Effector memory CD4-positive, alpha-beta T cell (primary cell): Measurements from ENCODE around the gene FREY1.
A peak's percentile ranks its signal among the peaks of the same experiment; 100 is the strongest.

Source experiments
- DNase-seq, 3 donors: peaks; one replicate each; pipeline ENCODE4 v3.0.0-alpha.2; 2020
- H3K27ac ChIP-seq: 2 replicates; pipeline ENCODE4 v1.7.0; 2013; ENCODE audit warnings: mild to moderate bottlenecking, low read length, moderate library complexity; ENCODE audit not compliant: insufficient read depth, poor library complexity, severe bottlenecking
- H3K27me3 ChIP-seq: replicated peaks from 2 replicates; pipeline ENCODE4 v1.7.0; 2013; ENCODE audit warnings: mild to moderate bottlenecking, low read length; ENCODE audit not compliant: insufficient read depth, control insufficient read depth, poor library complexity, severe bottlenecking
- H3K36me3 ChIP-seq: 2 replicates; pipeline ENCODE4 v1.7.0; 2013; ENCODE audit warnings: mild to moderate bottlenecking, low read length, moderate library complexity; ENCODE audit not compliant: control insufficient read depth, insufficient read depth
- H3K4me1 ChIP-seq: 2 replicates; pipeline ENCODE4 v1.7.0; 2013; ENCODE audit warnings: low read length, mild to moderate bottlenecking; ENCODE audit not compliant: control insufficient read depth, insufficient read depth, poor library complexity, severe bottlenecking
- H3K4me3 ChIP-seq: 2 replicates; pipeline ENCODE4 v1.7.0; 2013; ENCODE audit warnings: low read length, low read depth, mild to moderate bottlenecking; ENCODE audit not compliant: insufficient read depth, poor library complexity, severe bottlenecking
- H3K9me3 ChIP-seq: 2 replicates; pipeline ENCODE4 v1.7.0; 2013; ENCODE audit warnings: mild to moderate bottlenecking, low read length, moderate library complexity; ENCODE audit not compliant: control insufficient read depth

The FREY1 gene

DNA sequence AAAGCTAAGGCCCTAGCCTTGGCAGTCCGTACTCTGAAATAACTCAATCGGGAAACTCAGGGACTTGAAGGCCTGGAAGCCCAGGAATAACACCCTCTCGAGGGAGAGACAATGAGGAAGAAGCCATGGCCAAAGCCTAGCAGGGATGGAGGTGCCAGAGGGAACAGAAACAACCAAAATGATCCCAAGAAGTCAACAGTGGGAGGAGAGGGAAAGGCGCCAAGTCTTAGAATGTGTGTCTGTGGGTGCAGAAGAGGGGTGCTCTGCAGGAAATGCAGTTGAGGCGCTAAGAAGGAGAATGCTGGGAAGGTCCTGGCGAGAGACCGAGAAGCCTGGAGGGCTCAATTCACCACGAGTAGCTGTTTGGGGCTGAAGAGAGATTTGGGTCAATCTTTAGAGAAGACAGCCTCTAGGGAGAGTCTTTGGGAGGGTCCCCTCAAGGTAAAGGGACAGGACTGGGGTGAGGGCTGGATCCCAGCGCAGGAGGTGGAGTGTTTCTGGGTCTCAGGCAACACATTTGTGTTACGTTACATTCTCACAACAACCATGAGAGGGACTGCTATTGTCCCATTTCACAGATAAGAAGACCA, 22.4 kb downstream of the FREY1 start:
- Histone ChIP-seq H3K9me3 (no peaks in the 10 kb centered on the region), H3K36me3 (peaks cover 21% of the 10 kb centered on the region), H3K4me3 (no peak overlapping the region), H3K4me1 (peaks cover 11% of the 10 kb centered on the region), H3K27ac (no peak overlapping the region), H3K27me3 (no peaks in the 10 kb centered on the region)
- no peak for DNase-seq

DNA sequence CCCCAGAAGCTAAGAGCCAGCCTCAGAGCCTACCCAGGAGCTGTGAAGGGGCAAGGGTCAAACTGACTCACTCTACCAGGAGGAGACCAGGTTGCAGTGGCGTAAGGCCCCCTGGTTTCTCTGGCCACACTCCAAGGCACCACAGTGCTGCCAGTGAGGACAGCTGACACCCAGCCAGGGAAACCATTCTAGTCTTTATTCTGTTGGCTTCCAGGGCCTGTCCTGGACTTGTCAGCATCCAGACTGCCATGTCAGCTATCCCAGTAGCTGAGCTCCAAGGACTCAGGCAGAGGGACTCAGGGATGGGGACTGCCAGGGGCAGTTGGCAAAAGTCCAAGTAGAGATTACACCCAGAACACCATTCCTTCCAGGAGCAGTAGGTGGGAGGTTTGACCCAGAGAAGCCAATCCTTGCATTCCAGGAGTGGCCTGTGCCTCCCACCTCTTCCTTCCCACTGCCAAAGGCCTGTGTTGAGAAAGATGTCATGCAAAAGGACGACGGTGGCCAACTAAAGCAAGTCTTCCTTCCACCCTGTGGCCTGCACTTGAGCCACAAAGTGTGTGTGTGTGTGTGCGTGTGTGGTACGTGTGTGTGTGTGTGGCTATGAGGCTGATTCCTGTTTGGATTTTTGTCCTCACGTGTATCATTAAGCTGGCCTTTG, 25.2 kb downstream of the FREY1 start:
- H3K36me3 ChIP-seq = peaks cover 42% of the 10 kb centered on the region
- no peaks in the 10 kb centered on the region for H3K27me3 ChIP-seq
- peaks cover 11% of the 10 kb centered on the region for H3K4me1 ChIP-seq
- no peaks in the 10 kb centered on the region for H3K9me3 ChIP-seq
- DNase-seq = no peak
- H3K27ac ChIP-seq = no peak overlapping the region
- no peak overlapping the region for H3K4me3 ChIP-seq

DNA sequence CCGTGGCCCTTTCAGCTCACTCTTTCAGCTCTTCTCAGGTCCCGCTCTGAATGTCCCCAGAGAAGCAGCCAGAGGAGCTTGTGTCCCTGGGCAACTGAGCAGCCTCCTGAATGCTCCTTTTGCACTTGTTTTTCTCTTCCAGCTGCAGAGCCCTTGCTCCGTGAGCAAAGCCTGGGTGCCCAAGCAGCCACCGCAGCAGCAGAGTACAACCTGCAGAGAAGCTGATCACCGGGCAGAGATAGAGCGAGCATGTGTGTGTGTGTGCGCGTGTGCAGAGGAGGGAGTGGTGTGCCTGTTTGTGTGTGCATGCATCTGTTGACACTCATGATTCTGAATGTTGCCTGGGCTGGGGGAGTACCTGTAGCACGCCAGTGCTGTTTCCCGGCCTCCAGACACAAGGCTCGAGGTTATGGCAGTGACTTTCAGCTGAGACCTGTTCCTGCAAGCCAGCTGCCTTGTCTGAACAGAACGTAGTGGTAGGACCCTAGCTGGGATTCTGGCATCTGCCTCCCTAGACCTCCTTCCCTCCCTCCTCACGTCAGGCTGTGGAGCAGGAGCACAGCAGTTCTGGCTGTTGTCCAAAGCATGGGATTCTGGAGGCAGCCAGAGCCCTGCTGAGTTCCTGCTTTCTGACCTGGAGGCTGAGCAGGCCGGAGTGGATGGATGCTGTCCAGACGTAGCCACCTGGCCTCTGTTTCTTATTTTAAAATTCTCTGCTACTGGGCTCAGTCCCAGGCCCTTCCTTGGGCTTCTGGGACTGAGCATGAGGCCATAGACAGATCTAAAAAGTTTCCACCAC, 26.1 kb downstream of the FREY1 start:
- H3K9me3 ChIP-seq = no peaks in the 10 kb centered on the region
- peaks cover 49% of the 10 kb centered on the region for H3K36me3 ChIP-seq
- no peak overlapping the region for H3K27ac ChIP-seq
- H3K27me3 ChIP-seq = no peaks in the 10 kb centered on the region
- H3K4me3 ChIP-seq = no peak overlapping the region
- DNase-seq = no peak
- H3K4me1 ChIP-seq = peaks cover 9% of the 10 kb centered on the region

DNA sequence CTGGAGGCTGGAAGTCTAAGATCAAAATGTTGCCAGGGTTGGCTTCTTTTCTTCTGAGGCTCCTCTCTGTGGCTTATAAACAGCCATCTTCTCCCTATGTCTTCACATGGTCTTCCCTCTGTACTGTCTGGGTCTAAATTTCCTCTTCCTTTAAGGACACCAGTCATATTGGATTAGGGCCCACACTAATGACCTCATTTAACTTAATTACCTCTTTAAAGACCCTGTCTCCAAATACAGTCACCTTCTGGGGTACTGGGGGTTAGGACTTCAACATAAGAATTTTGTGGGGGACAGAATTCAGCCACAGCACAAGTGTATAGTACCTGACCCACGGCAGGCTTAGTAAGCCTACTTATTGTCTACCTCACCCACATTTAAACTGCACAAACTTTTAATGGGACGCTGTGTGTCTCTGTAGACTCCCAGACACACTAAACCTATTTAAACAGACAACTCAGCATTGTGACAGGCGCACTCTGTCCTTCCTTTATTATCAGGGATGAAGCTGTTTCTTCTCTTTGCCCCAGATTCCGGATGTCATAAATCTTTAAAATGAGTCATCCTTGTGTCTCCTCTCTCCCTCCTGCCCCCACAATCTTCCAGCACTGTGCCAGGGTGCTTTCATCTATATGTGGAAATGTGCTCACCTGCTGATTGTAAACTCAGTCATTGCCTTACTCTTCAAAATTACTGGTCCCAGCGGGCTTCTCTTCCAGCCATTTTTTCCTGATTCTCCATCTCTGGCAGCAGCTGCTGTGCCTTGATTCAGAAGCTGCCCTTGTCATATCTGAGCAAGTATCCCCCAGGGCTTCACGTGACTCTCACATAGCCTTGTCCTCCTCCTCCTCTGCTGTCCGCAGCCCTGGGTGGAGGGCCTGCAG, 27.0 kb downstream of the FREY1 start:
- DNase-seq = no peak
- Histone ChIP-seq H3K9me3 (no peaks in the 10 kb centered on the region), H3K4me1 (peaks cover 3% of the 10 kb centered on the region), H3K27ac (no peak overlapping the region), H3K4me3 (no peak overlapping the region), H3K27me3 (no peaks in the 10 kb centered on the region), H3K36me3 (peaks cover 52% of the 10 kb centered on the region)

DNA sequence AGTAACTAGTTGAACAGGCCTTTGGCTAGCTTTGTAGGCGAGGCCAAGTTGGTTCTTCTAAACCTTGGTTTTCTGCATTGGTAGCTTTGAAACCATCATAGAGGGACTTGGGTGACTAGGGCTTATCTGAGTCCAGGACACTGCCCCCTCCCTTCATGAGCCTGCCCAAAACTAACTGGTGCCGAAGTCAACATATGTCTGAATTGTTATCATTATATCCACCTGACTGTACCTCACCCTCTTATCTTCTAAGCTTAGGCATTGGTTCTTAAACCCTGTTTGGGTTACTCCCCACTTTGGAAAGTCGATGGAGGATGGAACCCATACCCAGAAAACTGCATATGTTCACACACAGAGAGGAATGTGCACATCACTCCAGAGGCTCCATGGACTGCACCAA, 29.2 kb downstream of the FREY1 start:
- no peak for DNase-seq
- no peak overlapping the region for H3K4me3 ChIP-seq
- no peak overlapping the region for H3K27ac ChIP-seq
- no peaks in the 10 kb centered on the region for H3K27me3 ChIP-seq
- no peaks in the 10 kb centered on the region for H3K9me3 ChIP-seq
- peaks cover 62% of the 10 kb centered on the region for H3K36me3 ChIP-seq
- H3K4me1 ChIP-seq = no peaks in the 10 kb centered on the region

DNA sequence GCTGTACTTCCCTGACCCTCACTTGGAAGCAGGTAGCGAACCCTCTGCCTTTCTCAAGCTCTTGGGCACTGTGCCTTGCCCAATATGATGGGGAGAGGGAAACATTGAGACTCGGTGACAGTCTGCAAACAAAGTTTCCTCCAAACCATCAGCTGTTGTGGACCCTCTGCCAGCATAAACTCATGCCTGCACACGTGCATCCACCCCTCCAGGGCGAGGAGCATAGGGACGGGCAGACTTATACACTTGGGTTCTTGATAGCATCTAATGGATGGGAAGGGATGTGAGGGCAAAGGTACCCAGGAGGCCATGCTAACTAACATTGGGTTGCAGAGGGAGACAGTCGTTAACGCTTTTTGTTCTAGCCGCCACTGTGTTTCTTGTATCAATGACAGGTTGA, 29.9 kb downstream of the FREY1 start:
- H3K4me1 ChIP-seq = no peaks in the 10 kb centered on the region
- H3K9me3 ChIP-seq = no peaks in the 10 kb centered on the region
- H3K36me3 ChIP-seq = peaks cover 66% of the 10 kb centered on the region
- no peaks in the 10 kb centered on the region for H3K27me3 ChIP-seq
- no peak for DNase-seq
- H3K27ac ChIP-seq = no peak overlapping the region
- no peak overlapping the region for H3K4me3 ChIP-seq

DNA sequence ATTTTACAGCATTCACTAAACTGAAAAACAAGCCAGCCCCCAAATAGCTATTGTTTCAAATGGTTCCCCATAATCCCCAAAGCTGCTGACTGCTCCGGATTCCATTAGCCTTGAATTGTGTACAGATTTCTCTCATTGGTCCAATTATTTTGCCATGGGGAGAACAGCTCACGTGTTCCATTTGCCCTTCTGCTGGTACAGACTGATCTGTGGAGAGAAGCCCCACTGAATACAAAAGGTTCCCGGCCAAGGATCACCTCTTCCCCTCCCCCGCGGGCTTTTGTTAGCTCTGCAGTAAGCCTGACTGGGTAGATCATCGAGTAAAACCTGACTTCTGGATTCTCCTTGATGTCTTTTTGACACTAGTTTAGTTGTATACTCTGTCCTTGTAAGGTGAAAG, 30.7 kb downstream of the FREY1 start:
- H3K36me3 ChIP-seq = peaks cover 69% of the 10 kb centered on the region
- no peaks in the 10 kb centered on the region for H3K9me3 ChIP-seq

DNA sequence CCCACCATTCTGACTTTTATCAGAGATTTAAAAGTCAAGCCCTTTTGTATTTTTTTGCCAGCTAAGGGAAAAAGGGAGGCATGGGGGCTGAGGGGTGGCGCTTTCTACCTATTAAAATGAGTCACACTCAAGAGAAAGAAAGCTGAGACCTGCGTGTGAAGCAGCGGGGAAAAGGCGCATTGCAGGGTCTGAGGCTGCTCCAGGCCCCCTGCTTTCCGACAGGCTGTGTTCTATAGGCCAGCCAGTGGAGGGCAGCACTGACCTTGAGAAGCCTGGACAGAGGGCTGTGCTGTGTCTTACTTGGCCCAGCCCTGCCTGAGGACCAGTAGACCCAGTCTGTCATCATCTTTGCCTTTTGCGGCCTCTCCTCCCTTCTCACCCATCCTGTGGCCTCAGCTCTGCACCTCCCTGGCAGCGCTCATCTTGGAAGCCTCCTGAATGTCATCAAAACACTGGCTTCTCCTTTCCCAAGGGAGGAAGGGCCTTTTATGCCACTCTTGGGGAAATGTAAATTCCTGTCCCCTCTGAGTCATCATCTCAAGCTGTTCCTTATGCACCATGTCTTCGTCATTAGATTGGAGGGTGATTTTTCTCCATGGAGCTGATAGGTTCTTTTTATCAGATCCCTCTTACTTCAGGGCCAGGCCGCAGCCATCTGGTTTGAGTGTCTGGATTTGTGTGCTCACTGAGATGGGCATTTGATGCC, 34.3 kb downstream of the FREY1 start:
- Histone ChIP-seq H3K36me3 (peaks cover 78% of the 10 kb centered on the region), H3K27ac (no peak overlapping the region)
- peak in 1 of 3 donors; percentile 7 for DNase-seq

More for the DNA sequence above, 30.7 kb downstream of the FREY1 start:
- no peak overlapping the region for H3K4me3 ChIP-seq
- no peak overlapping the region for H3K27ac ChIP-seq
- no peaks in the 10 kb centered on the region for H3K27me3 ChIP-seq
- H3K4me1 ChIP-seq = no peaks in the 10 kb centered on the region
- DNase-seq = no peak

DNA sequence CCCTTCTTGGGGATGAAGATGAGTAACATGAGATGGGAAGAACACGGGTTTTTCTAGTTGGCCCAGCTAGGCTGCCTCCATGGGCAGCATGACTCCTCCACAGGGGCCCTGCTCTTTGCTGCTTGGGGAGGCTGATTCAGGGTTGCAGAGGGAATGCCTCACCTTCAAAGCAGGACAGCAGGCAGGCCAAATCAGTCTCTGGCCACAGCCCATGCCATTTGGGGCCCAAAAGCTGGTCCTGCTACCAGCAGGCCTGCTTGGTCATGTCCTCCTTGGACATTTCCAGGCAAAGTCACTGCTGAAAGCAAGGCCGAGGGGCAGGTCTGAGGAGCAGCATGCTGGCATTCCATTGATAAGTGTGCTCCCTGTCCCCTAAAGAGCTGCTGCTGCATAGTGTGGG, 35.4 kb downstream of the FREY1 start:
- Histone ChIP-seq H3K27ac (no peak overlapping the region), H3K36me3 (peaks cover 77% of the 10 kb centered on the region)
- no peak for DNase-seq

More for the DNA sequence above, 34.3 kb downstream of the FREY1 start:
- Histone ChIP-seq H3K9me3 (no peaks in the 10 kb centered on the region), H3K4me1 (no peaks in the 10 kb centered on the region), H3K4me3 (no peak overlapping the region), H3K27me3 (no peaks in the 10 kb centered on the region)

More for the DNA sequence above, 35.4 kb downstream of the FREY1 start:
- H3K4me1 ChIP-seq = no peaks in the 10 kb centered on the region
- H3K27me3 ChIP-seq = no peaks in the 10 kb centered on the region
- no peaks in the 10 kb centered on the region for H3K9me3 ChIP-seq
- H3K4me3 ChIP-seq = no peak overlapping the region
